GM12872 (cell line): ENCODE measurements around the gene LDB3.

Experiments used
- CTCF ChIP-seq: IDR thresholded peaks from 3 replicates; pipeline ENCODE4 v1.5.1; 2011; ENCODE audit warnings: low read depth, mild to moderate bottlenecking, low read length, moderate library complexity; ENCODE audit not compliant: insufficient read depth

Gene LDB3

GRCh38 chr10:86721232-86721631 lies 52.9 kb downstream of the LDB3 start:
- no peak for TF ChIP-seq CTCF

- TF ChIP-seq CTCF: no peak
Measured at GRCh38 chr10:86723009-86723408, 54.7 kb downstream of the LDB3 start.

DNA sequence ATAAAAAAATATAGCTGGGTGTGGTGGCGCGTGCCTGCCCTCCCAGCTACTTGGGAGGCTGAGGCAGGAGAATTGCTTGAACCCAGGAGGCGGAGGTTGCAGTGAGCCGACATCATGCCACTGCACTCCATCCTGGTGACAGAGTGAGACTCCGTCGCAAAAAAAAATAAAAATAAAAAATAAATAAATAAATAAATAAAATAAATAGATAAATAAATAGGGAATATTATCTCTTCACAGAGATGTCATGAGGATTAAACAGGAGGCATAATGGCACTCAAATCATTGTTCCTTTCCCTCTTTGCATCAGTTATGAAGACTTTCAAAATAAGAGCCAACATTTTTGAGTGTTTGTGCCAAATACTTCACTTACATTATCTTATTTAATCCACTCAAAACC lies 56.1 kb downstream of the LDB3 start:
- TF ChIP-seq CTCF: no peak

GRCh38 chr10:86725980-86726676 lies 57.8 kb downstream of the LDB3 start:
- TF ChIP-seq CTCF: no peak

DNA sequence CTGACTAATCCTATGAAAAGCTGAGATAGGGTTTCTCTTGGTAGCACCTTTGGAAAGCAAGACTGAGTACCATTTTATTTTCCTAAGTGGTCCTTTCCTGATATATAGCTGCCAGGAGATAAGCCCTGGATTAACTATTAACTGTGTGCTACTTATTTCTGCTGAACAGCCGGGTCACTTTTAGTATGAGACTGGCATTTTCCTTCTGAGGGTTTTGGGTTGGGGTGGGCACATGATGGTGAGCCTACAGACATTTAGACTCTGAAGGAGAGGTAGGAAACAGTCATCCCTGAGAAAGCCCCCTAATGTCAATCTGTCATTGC lies 58.3 kb downstream of the LDB3 start:
- TF ChIP-seq CTCF: no peak

DNA sequence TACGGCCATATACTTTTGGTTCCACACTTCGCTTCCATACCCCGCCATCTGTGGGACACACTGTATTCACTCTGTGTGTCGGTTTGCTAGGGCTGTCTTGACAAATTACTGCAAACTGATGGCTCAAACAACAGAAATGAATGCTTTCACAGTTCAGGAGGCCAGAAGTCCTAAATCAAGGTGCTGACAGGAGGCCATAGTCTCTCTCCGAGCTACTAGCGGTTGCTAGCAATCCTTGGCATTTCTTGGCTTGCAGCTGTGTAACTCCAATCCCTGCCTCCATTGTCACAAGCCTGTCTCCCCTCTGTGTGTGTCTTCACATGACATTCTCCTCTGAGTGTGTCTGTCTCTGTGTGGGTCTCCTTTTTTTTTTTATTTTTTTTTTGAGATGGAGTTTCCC lies 59.2 kb downstream of the LDB3 start:
- TF ChIP-seq CTCF: no peak

GRCh38 chr10:86728056-86728455 lies 59.7 kb downstream of the LDB3 start:
- TF ChIP-seq CTCF: no peak

- TF ChIP-seq CTCF: no peak
Measured at GRCh38 chr10:86729677-86730076, 61.4 kb downstream of the LDB3 start.
